Subcutaneous abdominal adipose tissue (tissue), 5 donors: ENCODE results near the gene SHROOM1.

Source experiments
- H3K27ac ChIP-seq: one replicate; pipeline ENCODE4 v1.7.0; 2013; ENCODE audit warnings: low read depth, mild to moderate bottlenecking, inconsistent platforms, low read length, moderate library complexity
- H3K27me3 ChIP-seq, 5 donors: one replicate each; pipeline ENCODE4 v1.7.0; 2013; ENCODE audit warnings: low read length in 5 of 5, inconsistent platforms in 1 of 5; ENCODE audit not compliant: control insufficient read depth in 5 of 5, insufficient read depth in 4 of 5
- H3K36me3 ChIP-seq, 5 donors: one replicate each; pipeline ENCODE4 v1.7.0; 2013; ENCODE audit warnings: low read length in 5 of 5; ENCODE audit not compliant: control insufficient read depth in 5 of 5, insufficient read depth in 5 of 5
- H3K4me1 ChIP-seq, 5 donors: one replicate each; pipeline ENCODE4 v1.7.0; 2013; ENCODE audit warnings: low read length in 5 of 5, mild to moderate bottlenecking in 3 of 5, moderate library complexity in 1 of 5; ENCODE audit not compliant: control insufficient read depth in 5 of 5, insufficient read depth in 5 of 5
- H3K4me3 ChIP-seq, 5 donors: one replicate each; pipeline ENCODE4 v1.7.0; 2013; ENCODE audit warnings: low read length in 5 of 5, low read depth in 1 of 5
- H3K9ac ChIP-seq, 5 donors: one replicate each; pipeline ENCODE4 v1.7.0; 2013; ENCODE audit warnings: low read length in 5 of 5, mild to moderate bottlenecking in 4 of 5, moderate library complexity in 3 of 5
- H3K9me3 ChIP-seq, 5 donors: one replicate each; pipeline ENCODE4 v1.7.0; 2013; ENCODE audit warnings: low read length in 5 of 5; ENCODE audit not compliant: control insufficient read depth in 5 of 5
- donor health status: healthy.
- donor health status: healthy.
- donor health status: healthy.
- donor health status: healthy.
- donor health status: healthy.

SHROOM1 gene

GRCh38 chr5:132830436-132831094, at the start of gene SHROOM1:
TSS of gene SHROOM1 (minus strand) at chr5:132830647. CDS start at chr5:132826140, 4,507 bp downstream.
- H3K27ac ChIP-seq = peak within 1 kb of the TSS; percentile 60

GRCh38 chr5:132877938-132878337, 47.5 kb upstream of the SHROOM1 start:
- Histone ChIP-seq H3K9me3 (no peaks in the 10 kb centered on the region), H3K36me3 (peaks cover 43 to 73% (median 56%) of the 10 kb centered on the region in 5 donors), H3K27me3 (no peaks in the 10 kb centered on the region), H3K9ac (no peak overlapping the region), H3K27ac (no peak overlapping the region), H3K4me1 (peaks cover 0 to 10% (median 7%) of the 10 kb centered on the region in 5 donors), H3K4me3 (no peak overlapping the region)

More at GRCh38 chr5:132830436-132831094, at the start of gene SHROOM1:
- Histone ChIP-seq H3K9ac (peak within 1 kb of the TSS; percentile 38 to 78 (median 73)), H3K36me3 (peaks cover 0 to 6% (median 0%) of the 10 kb centered on the region in 5 donors), H3K9me3 (no peaks in the 10 kb centered on the region), H3K4me3 (peak within 1 kb of the TSS; percentile 49 to 86 (median 82)), H3K27me3 (no peaks in the 10 kb centered on the region), H3K4me1 (peaks cover 3 to 26% (median 15%) of the 10 kb centered on the region in 5 donors)

- Histone ChIP-seq H3K9ac (no peak overlapping the region), H3K4me3 (no peak overlapping the region), H3K27me3 (no peaks in the 10 kb centered on the region), H3K4me1 (peaks cover 0 to 14% (median 12%) of the 10 kb centered on the region in 5 donors), H3K36me3 (peaks cover 43 to 71% (median 52%) of the 10 kb centered on the region in 5 donors), H3K9me3 (no peaks in the 10 kb centered on the region), H3K27ac (no peak overlapping the region)
These were observed 47.0 kb upstream of the SHROOM1 start for GRCh38 chr5:132877466-132877865.

- Histone ChIP-seq H3K4me3 (no peak overlapping the region), H3K27ac (no peak overlapping the region), H3K4me1 (peaks cover 0 to 14% (median 12%) of the 10 kb centered on the region in 5 donors), H3K36me3 (peaks cover 39 to 63% (median 49%) of the 10 kb centered on the region in 5 donors), H3K9ac (no peak overlapping the region), H3K9me3 (no peaks in the 10 kb centered on the region), H3K27me3 (no peaks in the 10 kb centered on the region)
These were observed 45.7 kb upstream of the SHROOM1 start for GRCh38 chr5:132876020-132876759.

- no peak overlapping the region for H3K4me3 ChIP-seq
- H3K9me3 ChIP-seq = no peaks in the 10 kb centered on the region
- no peaks in the 10 kb centered on the region for H3K27me3 ChIP-seq
- H3K9ac ChIP-seq = no peak overlapping the region
- peaks cover 0 to 14% (median 12%) of the 10 kb centered on the region in 5 donors for H3K4me1 ChIP-seq
- peaks cover 19 to 50% (median 40%) of the 10 kb centered on the region in 5 donors for H3K36me3 ChIP-seq
- no peak overlapping the region for H3K27ac ChIP-seq
These were observed 43.5 kb upstream of the SHROOM1 start for GRCh38 chr5:132873930-132874271.

- H3K4me1 ChIP-seq = peaks cover 0 to 14% (median 12%) of the 10 kb centered on the region in 5 donors
- H3K27ac ChIP-seq = no peak within 1 kb of the TSS
- H3K36me3 ChIP-seq = peaks cover 14 to 48% (median 41%) of the 10 kb centered on the region in 5 donors
- H3K9me3 ChIP-seq = no peaks in the 10 kb centered on the region
- no peak within 1 kb of the TSS for H3K9ac ChIP-seq
- no peak within 1 kb of the TSS for H3K4me3 ChIP-seq
- H3K27me3 ChIP-seq = no peaks in the 10 kb centered on the region
These were observed 42.9 kb upstream of the SHROOM1 start, which contains the start of gene LEAP2 for GRCh38 chr5:132873119-132873929. TSS of gene LEAP2 (plus strand) at chr5:132873668. CDS start at chr5:132873695, 27 bp downstream.

- Histone ChIP-seq H3K4me3 (no peak overlapping the region), H3K27me3 (no peaks in the 10 kb centered on the region), H3K9ac (no peak overlapping the region), H3K4me1 (peaks cover 0 to 17% (median 14%) of the 10 kb centered on the region in 5 donors), H3K27ac (no peak overlapping the region), H3K36me3 (peaks cover 11 to 48% (median 41%) of the 10 kb centered on the region in 5 donors), H3K9me3 (no peaks in the 10 kb centered on the region)
These were observed 42.3 kb upstream of the SHROOM1 start for GRCh38 chr5:132872788-132873118.

- Histone ChIP-seq H3K9me3 (no peaks in the 10 kb centered on the region), H3K9ac (no peak overlapping the region), H3K4me1 (peaks cover 0 to 27% (median 22%) of the 10 kb centered on the region in 5 donors), H3K27ac (no peak overlapping the region), H3K36me3 (peaks cover 11 to 48% (median 38%) of the 10 kb centered on the region in 5 donors), H3K4me3 (no peak overlapping the region), H3K27me3 (no peaks in the 10 kb centered on the region)
These were observed 41.2 kb upstream of the SHROOM1 start for GRCh38 chr5:132871459-132872284.

- Histone ChIP-seq H3K36me3 (peaks cover 5 to 48% (median 31%) of the 10 kb centered on the region in 5 donors), H3K4me3 (no peak overlapping the region), H3K4me1 (peaks cover 0 to 31% (median 26%) of the 10 kb centered on the region in 5 donors), H3K27me3 (no peaks in the 10 kb centered on the region), H3K9me3 (no peaks in the 10 kb centered on the region), H3K9ac (no peak overlapping the region), H3K27ac (no peak overlapping the region)
These were observed 40.4 kb upstream of the SHROOM1 start for GRCh38 chr5:132870801-132871200.
